Measurements from ENCODE around the gene KIF21B. TPM values are rescaled to one million over a fixed set of nuclear protein-coding genes. Genes with fewer than 3 reads are reported as not detected.

The KIF21B gene
- total RNA-seq, 1 experiment from 2014 or later = 0.66 TPM

DNA sequence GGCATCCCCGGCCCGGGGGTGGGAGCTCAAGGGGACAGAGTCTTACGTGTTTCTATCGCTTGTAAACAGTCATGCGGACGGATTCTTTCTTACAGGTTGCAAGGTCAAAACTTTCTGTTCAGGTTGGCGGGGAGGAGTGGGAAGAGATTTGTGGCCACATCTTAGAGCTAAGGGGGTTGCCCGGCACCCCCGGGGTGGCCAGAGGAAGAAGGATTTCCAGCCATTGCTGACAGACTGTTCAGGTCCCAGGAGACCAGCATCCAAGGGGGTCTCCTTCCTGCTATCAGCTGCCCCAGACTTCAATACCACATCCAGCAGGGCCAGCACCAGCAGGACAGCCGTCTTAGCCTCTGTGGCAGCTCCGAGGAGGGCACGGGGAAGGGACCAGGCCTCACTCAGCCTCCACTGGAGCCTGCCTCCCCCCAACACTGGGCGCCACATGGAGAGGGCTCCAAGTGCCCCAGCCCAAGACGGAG lies 52.0 kb downstream of the KIF21B start:
- no peaks in the 10 kb centered on the region for H3K27me3 ChIP-seq (ENCODE audit: low read length)
- H3F3A ChIP-seq (ENCODE audit: low read length, unreplicated experiment) = no peaks in the 10 kb centered on the region
- ChIA-PET CTCF (interaction anchor here (0.6 to 2.6 kb wide), 26 partner anchors 9 to 417 kb away, joined by 3 to 27 read pairs (median 4); partner anchors contain the start of gene ASCL5), POLR2A (ENCODE audit: unreplicated experiment) (no interaction called here)
- H3K9ac ChIP-seq (ENCODE audit: low read length) = no peak overlapping the region
- H3K79me2 ChIP-seq (ENCODE audit: low read length) = no peaks in the 10 kb centered on the region
- H2AFZ ChIP-seq (ENCODE audit: low read length) = no peak overlapping the region
- TF ChIP-seq, protein P1, sequence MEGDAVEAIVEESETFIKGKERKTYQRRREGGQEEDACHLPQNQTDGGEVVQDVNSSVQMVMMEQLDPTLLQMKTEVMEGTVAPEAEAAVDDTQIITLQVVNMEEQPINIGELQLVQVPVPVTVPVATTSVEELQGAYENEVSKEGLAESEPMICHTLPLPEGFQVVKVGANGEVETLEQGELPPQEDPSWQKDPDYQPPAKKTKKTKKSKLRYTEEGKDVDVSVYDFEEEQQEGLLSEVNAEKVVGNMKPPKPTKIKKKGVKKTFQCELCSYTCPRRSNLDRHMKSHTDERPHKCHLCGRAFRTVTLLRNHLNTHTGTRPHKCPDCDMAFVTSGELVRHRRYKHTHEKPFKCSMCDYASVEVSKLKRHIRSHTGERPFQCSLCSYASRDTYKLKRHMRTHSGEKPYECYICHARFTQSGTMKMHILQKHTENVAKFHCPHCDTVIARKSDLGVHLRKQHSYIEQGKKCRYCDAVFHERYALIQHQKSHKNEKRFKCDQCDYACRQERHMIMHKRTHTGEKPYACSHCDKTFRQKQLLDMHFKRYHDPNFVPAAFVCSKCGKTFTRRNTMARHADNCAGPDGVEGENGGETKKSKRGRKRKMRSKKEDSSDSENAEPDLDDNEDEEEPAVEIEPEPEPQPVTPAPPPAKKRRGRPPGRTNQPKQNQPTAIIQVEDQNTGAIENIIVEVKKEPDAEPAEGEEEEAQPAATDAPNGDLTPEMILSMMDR (conservative IDR thresholded peaks at IDR 0.05; ENCODE audit: low read depth, low read length) = no peak
- TF ChIP-seq EZH2 (IDR thresholded peaks at IDR 0.05; ENCODE audit: low read length, unreplicated experiment) = no peak
- no peak for TF ChIP-seq EZH2phosphoT487 (IDR thresholded peaks at IDR 0.05; ENCODE audit: borderline replicate concordance, low read length)
- H3K4me3 ChIP-seq (ENCODE audit: low read length) = no peak overlapping the region
- H3K9me3 ChIP-seq (ENCODE audit: low read length) = no peaks in the 10 kb centered on the region
- no peak overlapping the region for H3K4me2 ChIP-seq (ENCODE audit: low read length)
- H3K36me3 ChIP-seq (ENCODE audit: low read depth, low read length) = no peaks in the 10 kb centered on the region
- ATAC-seq (no peak), DNase-seq (no peak)
- no TSS peak for BruUV-seq (replicated peaks)
- H4K20me1 ChIP-seq (ENCODE audit: low read length) = no peaks in the 10 kb centered on the region
- no peak overlapping the region for H3K27ac ChIP-seq (ENCODE audit: low read length)
- intact Hi-C loops (cut with micrococcal nuclease) = no loop called here
- H3K4me1 ChIP-seq (ENCODE audit: insufficient read depth, low read length) = peaks cover 15% of the 10 kb centered on the region
- no peaks in the 10 kb centered on the region for H3K9me2 ChIP-seq (replicated peaks; ENCODE audit: low read length)

DNA sequence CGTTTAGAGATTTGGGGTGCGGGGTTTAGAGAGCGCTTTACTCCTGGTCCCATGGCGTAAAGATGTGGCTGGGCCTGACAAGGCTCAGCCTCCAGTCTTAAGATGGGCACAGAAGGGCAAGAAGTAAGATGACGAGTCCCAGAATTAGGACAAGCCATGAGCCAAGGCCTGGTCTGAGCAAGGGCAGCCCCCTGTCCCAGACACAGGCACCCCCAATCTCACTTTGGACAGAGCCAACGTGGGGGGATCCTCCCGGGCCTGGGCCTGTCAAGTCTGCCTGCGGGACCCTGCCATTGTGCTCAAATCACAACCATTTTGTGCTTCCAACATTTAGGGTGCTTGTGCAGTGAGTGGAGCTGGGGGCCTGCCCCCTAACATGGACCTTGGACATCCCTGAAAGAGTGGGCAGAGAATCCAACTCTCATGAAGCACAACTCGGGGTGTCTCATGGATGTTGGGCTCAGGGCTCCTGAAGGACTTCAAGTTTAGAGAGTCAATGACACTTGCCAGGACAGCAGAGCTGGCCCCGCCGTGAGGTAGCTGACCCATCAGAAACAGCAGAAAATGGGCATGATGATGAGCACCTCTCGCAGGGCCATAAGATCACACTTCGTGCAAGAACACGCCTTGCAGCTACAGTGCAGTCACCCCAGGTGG lies 52.6 kb downstream of the KIF21B start:
- intact Hi-C loops (cut with micrococcal nuclease) = no loop called here
- Histone ChIP-seq H3K79me2 (ENCODE audit: low read length) (no peaks in the 10 kb centered on the region), H3K27ac (ENCODE audit: low read length) (no peak overlapping the region), H3K4me1 (ENCODE audit: insufficient read depth, low read length) (peaks cover 15% of the 10 kb centered on the region), H3K36me3 (ENCODE audit: low read depth, low read length) (no peaks in the 10 kb centered on the region), H3K4me3 (ENCODE audit: low read length) (no peak overlapping the region), H3K9me2 (replicated peaks; ENCODE audit: low read length) (no peaks in the 10 kb centered on the region), H3K27me3 (ENCODE audit: low read length) (no peaks in the 10 kb centered on the region), H4K20me1 (ENCODE audit: low read length) (no peaks in the 10 kb centered on the region), H3F3A (ENCODE audit: low read length, unreplicated experiment) (no peaks in the 10 kb centered on the region), H3K9me3 (ENCODE audit: low read length) (no peaks in the 10 kb centered on the region), H2AFZ (ENCODE audit: low read length) (no peak overlapping the region), H3K9ac (ENCODE audit: low read length) (no peak overlapping the region), H3K4me2 (ENCODE audit: low read length) (no peak overlapping the region)
- BruUV-seq (replicated peaks) = no TSS peak
- TF ChIP-seq EZH2phosphoT487 (IDR thresholded peaks at IDR 0.05; ENCODE audit: borderline replicate concordance, low read length) = no peak
- CTCF ChIA-PET = interaction anchor here (0.7 to 2.6 kb wide), 8 partner anchors 8 to 349 kb away, joined by 3 to 27 read pairs (median 7); no protein-coding TSS in a partner anchor
- POLR2A ChIA-PET (ENCODE audit: unreplicated experiment) = no interaction called here
- DNase-seq (no peak), ATAC-seq (no peak)

DNA sequence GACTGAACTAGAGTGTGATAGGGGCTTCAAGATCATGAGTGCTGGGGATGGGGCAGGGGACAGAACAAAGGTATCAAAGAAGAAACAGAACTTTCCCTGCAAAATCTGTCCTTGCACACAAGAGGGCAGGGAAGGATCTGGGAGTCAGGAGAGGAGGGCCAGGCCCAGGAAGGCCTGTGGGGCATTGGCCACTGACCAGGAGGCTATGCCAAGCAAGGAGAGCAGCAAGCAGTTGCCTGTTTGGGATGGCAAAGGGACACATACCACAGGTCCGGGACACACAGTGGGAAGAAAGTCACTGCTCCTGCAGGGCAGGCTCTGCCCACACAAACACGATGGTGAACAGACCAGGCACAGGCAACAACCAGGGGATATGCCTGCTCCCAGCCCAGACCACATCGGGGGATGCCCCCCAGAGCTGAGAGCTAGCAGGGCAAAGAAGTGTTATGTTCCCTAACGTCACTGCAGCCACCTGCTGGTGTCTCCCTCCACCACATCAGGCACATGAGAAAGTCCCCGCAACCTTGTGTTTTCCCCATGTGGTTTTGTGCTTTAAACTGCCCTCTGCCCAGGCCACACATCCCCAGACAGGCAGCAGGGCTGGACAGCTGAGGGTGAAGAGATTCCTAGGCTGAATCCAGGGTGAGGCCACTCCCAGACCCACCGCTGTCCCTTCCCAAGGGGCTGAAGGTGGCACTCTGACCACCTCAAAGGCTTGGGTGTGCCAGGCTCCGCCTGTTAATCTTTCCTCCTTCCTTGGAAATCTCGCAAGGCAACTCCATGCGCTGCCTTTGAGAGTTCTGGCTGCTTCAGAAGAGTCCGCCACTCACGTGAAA lies 53.6 kb downstream of the KIF21B start:
- Histone ChIP-seq H3K4me3 (ENCODE audit: low read length) (no peak overlapping the region), H3K79me2 (ENCODE audit: low read length) (no peaks in the 10 kb centered on the region), H3K36me3 (ENCODE audit: low read depth, low read length) (no peaks in the 10 kb centered on the region), H3K9ac (ENCODE audit: low read length) (no peak overlapping the region), H3F3A (ENCODE audit: low read length, unreplicated experiment) (no peaks in the 10 kb centered on the region), H3K27me3 (ENCODE audit: low read length) (0 out of 2 replicates have a peak, but pooled peaks cover 7% of the 10 kb centered on the region), H3K9me3 (ENCODE audit: low read length) (no peaks in the 10 kb centered on the region), H3K27ac (ENCODE audit: low read length) (no peak overlapping the region), H2AFZ (ENCODE audit: low read length) (no peak overlapping the region), H4K20me1 (ENCODE audit: low read length) (no peaks in the 10 kb centered on the region), H3K9me2 (replicated peaks; ENCODE audit: low read length) (no peaks in the 10 kb centered on the region), H3K4me1 (ENCODE audit: insufficient read depth, low read length) (peaks cover 15% of the 10 kb centered on the region), H3K4me2 (ENCODE audit: low read length) (no peak overlapping the region)
- TF ChIP-seq, protein P1 (conservative IDR thresholded peaks at IDR 0.05; ENCODE audit: low read depth, low read length) = peak; percentile 48
- no peak for TF ChIP-seq EZH2phosphoT487 (IDR thresholded peaks at IDR 0.05; ENCODE audit: borderline replicate concordance, low read length)
- no peak for TF ChIP-seq EZH2 (IDR thresholded peaks at IDR 0.05; ENCODE audit: low read length, unreplicated experiment)
- CTCF ChIA-PET = interaction anchor here (0.6 to 0.7 kb wide), 2 partner anchors 9 to 365 kb away, joined by 3 read pairs; no protein-coding TSS in a partner anchor
- POLR2A ChIA-PET (ENCODE audit: unreplicated experiment) = no interaction called here
- intact Hi-C loops (cut with micrococcal nuclease) = loop anchor here (2.0 kb wide), 1 partner anchor 79 kb away; no protein-coding TSS in a partner anchor
- BruUV-seq (replicated peaks) = no TSS peak
- ATAC-seq = peak; percentile 65
- DNase-seq = no peak

Data from PC-3 (cell line).